Glutamatergic neuron (in vitro differentiated cells): ENCODE results near the gene TPM4. TPM values are rescaled to one million over a fixed set of nuclear protein-coding genes. Genes with fewer than 3 reads are reported as not detected.

ENCODE experiments used
- DNase-seq: peaks from one replicate; pipeline ENCODE4 v3.0.0; 2022
- H3K27ac Mint-ChIP-seq: one replicate; pipeline ENCODE4 v1.8.0; 2020; ENCODE audit warnings: mild to moderate bottlenecking, mixed read lengths, inconsistent platforms; ENCODE audit not compliant: unreplicated experiment
- H3K27me3 Mint-ChIP-seq: one replicate; pipeline ENCODE4 v1.8.0; 2020; ENCODE audit warnings: mild to moderate bottlenecking, moderate library complexity, mixed read lengths, inconsistent platforms; ENCODE audit not compliant: unreplicated experiment
- H3K36me3 Mint-ChIP-seq: one replicate; pipeline ENCODE4 v1.8.0; 2020; ENCODE audit warnings: mild to moderate bottlenecking, mixed read lengths, inconsistent platforms; ENCODE audit not compliant: unreplicated experiment
- H3K4me1 Mint-ChIP-seq: one replicate; pipeline ENCODE4 v1.8.0; 2020; ENCODE audit warnings: mild to moderate bottlenecking, low read depth, mixed read lengths, inconsistent platforms; ENCODE audit not compliant: unreplicated experiment
- H3K4me3 Mint-ChIP-seq: one replicate; pipeline ENCODE4 v1.8.0; 2020; ENCODE audit warnings: mild to moderate bottlenecking, mixed read lengths, inconsistent platforms; ENCODE audit not compliant: unreplicated experiment
- H3K9me3 Mint-ChIP-seq: one replicate; pipeline ENCODE4 v1.8.0; 2020; ENCODE audit warnings: mild to moderate bottlenecking, moderate library complexity, mixed read lengths, inconsistent platforms; ENCODE audit not compliant: unreplicated experiment
- total RNA-seq: library from RNA; stranded (reverse); fragmentation: NEBNext Ultra II Directional; extraction: Animal tissue kit (Norgen Biotek cat#: 25700); gene quantifications from one replicate; pipeline ENCODE4 v1.2.1, GENCODE V29; 2021; ENCODE audit not compliant: unreplicated experiment
- TF ChIP-seq, protein P1 (sequence below): fragments of 200-600 bp; sonication (generic); IDR thresholded peaks from one replicate; pipeline ENCODE4 v1.5.0; 2021; ENCODE audit not compliant: partially characterized antibody, unreplicated experiment

The TPM4 gene
- total RNA-seq, 1 donor from 2014 or later: 310 TPM

DNA sequence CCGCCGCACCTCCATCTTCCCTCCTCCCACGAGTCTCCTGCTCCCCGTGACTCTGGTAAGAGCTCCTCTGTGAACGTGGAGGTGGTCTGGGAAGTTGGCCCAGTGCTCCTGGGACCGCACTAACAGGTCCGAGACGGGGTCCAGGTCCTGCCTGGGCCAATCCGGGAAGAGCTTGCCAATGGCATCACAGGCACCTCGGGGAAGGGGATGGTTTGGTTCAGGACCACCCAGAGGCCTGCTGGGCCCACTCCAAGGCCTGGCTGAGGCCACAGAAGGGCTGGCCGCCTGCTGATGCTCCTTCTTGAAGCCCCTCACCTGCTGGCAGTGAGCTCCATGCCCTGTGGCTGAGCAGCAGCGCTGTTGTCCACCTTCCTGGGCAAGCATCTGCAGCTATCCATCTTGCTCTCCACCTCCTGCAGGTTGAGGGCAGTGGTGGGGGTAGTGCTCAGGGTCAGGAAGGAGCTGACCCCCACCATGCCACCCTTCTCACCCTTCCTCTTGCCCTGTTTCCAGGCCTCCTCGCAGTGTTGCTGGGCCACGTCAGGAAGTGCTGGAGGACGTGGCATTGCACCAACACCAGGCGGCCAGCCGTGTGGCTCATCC is 41.2 kb upstream of the TPM4 start:
- Mint-ChIP-seq H3K27me3 (peaks cover 4% of the 10 kb centered on the region), H3K36me3 (no peaks in the 10 kb centered on the region), H3K9me3 (no peaks in the 10 kb centered on the region), H3K4me1 (no peaks in the 10 kb centered on the region), H3K27ac (no peak overlapping the region), H3K4me3 (no peak overlapping the region)
- TF ChIP-seq, protein P1, sequence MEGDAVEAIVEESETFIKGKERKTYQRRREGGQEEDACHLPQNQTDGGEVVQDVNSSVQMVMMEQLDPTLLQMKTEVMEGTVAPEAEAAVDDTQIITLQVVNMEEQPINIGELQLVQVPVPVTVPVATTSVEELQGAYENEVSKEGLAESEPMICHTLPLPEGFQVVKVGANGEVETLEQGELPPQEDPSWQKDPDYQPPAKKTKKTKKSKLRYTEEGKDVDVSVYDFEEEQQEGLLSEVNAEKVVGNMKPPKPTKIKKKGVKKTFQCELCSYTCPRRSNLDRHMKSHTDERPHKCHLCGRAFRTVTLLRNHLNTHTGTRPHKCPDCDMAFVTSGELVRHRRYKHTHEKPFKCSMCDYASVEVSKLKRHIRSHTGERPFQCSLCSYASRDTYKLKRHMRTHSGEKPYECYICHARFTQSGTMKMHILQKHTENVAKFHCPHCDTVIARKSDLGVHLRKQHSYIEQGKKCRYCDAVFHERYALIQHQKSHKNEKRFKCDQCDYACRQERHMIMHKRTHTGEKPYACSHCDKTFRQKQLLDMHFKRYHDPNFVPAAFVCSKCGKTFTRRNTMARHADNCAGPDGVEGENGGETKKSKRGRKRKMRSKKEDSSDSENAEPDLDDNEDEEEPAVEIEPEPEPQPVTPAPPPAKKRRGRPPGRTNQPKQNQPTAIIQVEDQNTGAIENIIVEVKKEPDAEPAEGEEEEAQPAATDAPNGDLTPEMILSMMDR: no peak
- no peak for DNase-seq

DNA sequence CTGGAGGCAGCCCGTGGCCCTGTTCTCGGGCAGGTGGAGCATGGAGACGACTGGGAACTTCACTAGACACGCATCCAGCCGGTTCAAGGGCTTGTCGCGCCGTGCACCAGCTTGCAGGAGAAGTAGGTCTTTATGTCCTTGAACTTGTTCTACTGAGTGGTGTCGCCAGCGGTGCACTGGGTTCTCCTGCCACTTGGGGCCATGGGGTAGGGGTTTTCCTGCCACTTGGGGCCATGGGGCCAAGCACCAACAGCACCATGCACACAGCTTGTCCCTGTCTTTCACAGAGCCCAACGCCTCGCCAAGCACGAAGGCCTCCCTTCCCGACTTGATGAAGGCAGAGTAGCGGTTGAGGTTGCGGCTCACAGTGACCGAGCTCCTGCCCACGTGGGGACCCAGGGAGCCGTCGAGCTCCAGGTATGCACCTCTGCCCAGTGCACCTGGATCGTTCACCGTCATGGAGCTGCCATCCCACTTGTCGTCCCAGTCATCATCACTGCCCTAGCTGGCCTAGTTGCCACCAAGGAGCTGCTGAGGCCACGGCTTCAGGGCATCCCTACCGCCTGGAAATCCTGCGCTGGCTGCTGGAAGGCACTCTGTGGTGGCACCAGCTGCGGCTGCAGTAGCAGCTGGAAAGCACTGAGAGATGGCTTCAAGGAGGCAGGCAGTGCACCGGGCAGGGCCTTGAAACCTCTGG is 40.5 kb upstream of the TPM4 start:
- peaks cover 4% of the 10 kb centered on the region for H3K27me3 Mint-ChIP-seq
- no peak overlapping the region for H3K4me3 Mint-ChIP-seq
- H3K4me1 Mint-ChIP-seq: no peaks in the 10 kb centered on the region
- TF ChIP-seq, protein P1: no peak
- no peaks in the 10 kb centered on the region for H3K36me3 Mint-ChIP-seq
- no peaks in the 10 kb centered on the region for H3K9me3 Mint-ChIP-seq
- no peak for DNase-seq
- no peak overlapping the region for H3K27ac Mint-ChIP-seq

DNA sequence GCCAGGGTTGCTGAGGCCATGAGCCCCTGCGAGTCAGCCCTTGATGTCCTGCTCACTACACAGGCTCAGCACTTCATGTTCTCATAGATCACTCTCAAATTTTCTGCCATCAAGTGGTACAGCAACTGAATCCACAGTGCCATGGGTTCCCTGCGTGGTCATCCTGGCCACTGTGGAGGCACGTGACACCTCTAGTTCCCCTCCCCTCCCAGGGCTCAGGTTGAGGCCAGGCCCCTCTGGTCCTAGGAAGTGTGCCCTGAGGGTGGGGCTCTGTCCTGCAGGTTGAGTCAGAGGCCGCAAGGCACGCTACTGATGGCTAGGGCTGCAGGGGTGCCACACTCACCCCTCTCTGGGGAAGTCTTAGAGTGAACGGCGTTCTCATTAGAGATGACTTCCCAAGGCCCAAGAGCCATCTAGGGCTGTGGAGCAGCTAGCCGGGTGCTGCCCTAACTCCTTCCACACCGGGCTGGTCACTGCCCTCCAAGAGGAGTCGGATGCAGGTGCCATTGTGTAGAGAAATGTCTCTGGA is 39.8 kb upstream of the TPM4 start:
- no peaks in the 10 kb centered on the region for H3K9me3 Mint-ChIP-seq
- no peak for DNase-seq
- H3K4me1 Mint-ChIP-seq: no peaks in the 10 kb centered on the region
- no peak overlapping the region for H3K27ac Mint-ChIP-seq
- no peak overlapping the region for H3K4me3 Mint-ChIP-seq
- H3K27me3 Mint-ChIP-seq: peaks cover 4% of the 10 kb centered on the region
- TF ChIP-seq, protein P1: no peak
- H3K36me3 Mint-ChIP-seq: no peaks in the 10 kb centered on the region

DNA sequence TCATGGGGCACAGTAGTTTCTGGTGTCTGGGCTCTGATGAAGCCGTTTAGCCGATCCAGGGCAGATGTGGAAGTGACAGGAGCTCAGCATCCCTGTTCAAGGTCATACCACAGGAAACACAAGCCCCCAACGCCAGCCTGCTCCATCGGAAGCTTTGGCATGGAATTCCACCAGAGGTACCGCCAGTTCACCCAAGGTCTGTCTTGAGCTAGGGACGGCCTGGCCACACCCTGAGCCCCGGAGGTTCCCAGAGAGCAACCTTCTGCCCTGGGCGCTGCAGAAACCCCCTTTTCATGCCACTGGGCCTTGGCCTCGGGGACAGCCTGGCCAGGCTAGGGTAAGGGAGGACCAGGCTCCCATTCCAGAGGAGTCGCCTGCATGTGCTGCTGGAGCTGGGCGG is 39.4 kb upstream of the TPM4 start:
- Mint-ChIP-seq H3K9me3 (no peaks in the 10 kb centered on the region), H3K4me3 (no peak overlapping the region), H3K4me1 (no peaks in the 10 kb centered on the region), H3K36me3 (no peaks in the 10 kb centered on the region), H3K27ac (no peak overlapping the region), H3K27me3 (peaks cover 4% of the 10 kb centered on the region)
- no peak for DNase-seq
- TF ChIP-seq, protein P1: no peak
